Esophagus (tissue), 2 donors: ENCODE data around the gene TSPAN8. TPM values are rescaled to one million over a fixed set of nuclear protein-coding genes. Genes with fewer than 3 reads are reported as not detected.
"Not testable (repeated sequence)": the region's sequence is repeated elsewhere in the genome, so short reads cannot be mapped to it uniquely, and the experiment has no call there.

Experiments used
- H3K27ac ChIP-seq, 2 donors: one replicate each; pipeline ENCODE4 v1.5.1; 2013; ENCODE audit warnings: low read depth in 2 of 2, mild to moderate bottlenecking in 2 of 2, inconsistent platforms in 1 of 2, low read length in 1 of 2, moderate library complexity in 1 of 2
- H3K27me3 ChIP-seq, 2 donors: one replicate each; pipeline ENCODE4 v1.6.1; 2013; ENCODE audit warnings: low read length in 2 of 2, control low read depth in 1 of 2, mild to moderate bottlenecking in 1 of 2; ENCODE audit not compliant: insufficient read depth in 2 of 2, control insufficient read depth in 1 of 2
- H3K36me3 ChIP-seq, 2 donors: one replicate each; pipeline ENCODE4 v1.6.1; 2013; ENCODE audit warnings: low read length in 1 of 2; ENCODE audit not compliant: control insufficient read depth in 2 of 2, insufficient read depth in 2 of 2
- H3K4me1 ChIP-seq, 2 donors: one replicate each; pipeline ENCODE4 v1.6.1; 2013; ENCODE audit warnings: low read length in 1 of 2; ENCODE audit not compliant: control insufficient read depth in 2 of 2, insufficient read depth in 2 of 2
- H3K4me3 ChIP-seq, 2 donors: one replicate each; pipeline ENCODE4 v1.5.1; 2013; ENCODE audit warnings: low read length in 2 of 2, mild to moderate bottlenecking in 2 of 2, low read depth in 1 of 2, moderate library complexity in 1 of 2
- H3K9me3 ChIP-seq, 2 donors: one replicate each; pipeline ENCODE4 v1.6.1; 2013; ENCODE audit warnings: mild to moderate bottlenecking in 2 of 2, low read depth in 1 of 2, low read length in 1 of 2, moderate library complexity in 1 of 2; ENCODE audit not compliant: control insufficient read depth in 2 of 2, insufficient read depth in 1 of 2
- WGBS, 2 donors: extraction: QIAGEN DNeasy Blood & Tissue Kit; methylation state at CpG; one replicate each; pipeline ENCODE4 v1.1.7; 2013; 5-methylcytosine and 5-hydroxymethylcytosine counted together
- polyA plus RNA-seq, 2 donors: library from polyadenylated mRNA; stranded (reverse); fragments of 200-250 nt; gene quantifications; one replicate each; pipeline ENCODE4 v1.2.3, GENCODE V29; 2013
- donor health status: healthy with polysubstance abuse.
- donor health status: Bipolar disorder and iron deficiency.

The TSPAN8 gene
- polyA plus RNA-seq, 2 donors: 0.78 to 2.2 TPM

GRCh38 chr12:71166280-71166679 lies 8.5 kb upstream of the TSPAN8 start:
- no peaks in the 10 kb centered on the region for H3K4me1 ChIP-seq
- no peak overlapping the region for H3K4me3 ChIP-seq

GRCh38 chr12:71165780-71166179 lies 8.0 kb upstream of the TSPAN8 start:
- H3K27ac ChIP-seq: not testable (repeated sequence)

More at GRCh38 chr12:71166280-71166679, 8.5 kb upstream of the TSPAN8 start:
- no peaks in the 10 kb centered on the region for H3K36me3 ChIP-seq
- no peak overlapping the region for H3K27ac ChIP-seq
- 96 to 98% methylated on average over 22 to 34 of the region's 34 CpGs for WGBS, 2 donors
- no peaks in the 10 kb centered on the region for H3K27me3 ChIP-seq
- no peaks in the 10 kb centered on the region for H3K9me3 ChIP-seq

GRCh38 chr12:71164568-71165197 lies 6.9 kb upstream of the TSPAN8 start:
- Histone ChIP-seq H3K4me1 (no peaks in the 10 kb centered on the region), H3K27ac (no peak overlapping the region)
- 67 to 69% methylated on average over 5 of the region's 5 CpGs for WGBS, 2 donors

More at GRCh38 chr12:71165780-71166179, 8.0 kb upstream of the TSPAN8 start:
- not testable (repeated sequence) for H3K36me3 ChIP-seq, H3K4me1 ChIP-seq, H3K9me3 ChIP-seq, H3K4me3 ChIP-seq, H3K27me3 ChIP-seq
- 89 to 94% methylated on average over 5 of the region's 5 CpGs for WGBS, 2 donors

GRCh38 chr12:71164166-71164565 lies 6.4 kb upstream of the TSPAN8 start:
- Histone ChIP-seq H3K36me3 (no peaks in the 10 kb centered on the region), H3K9me3 (no peaks in the 10 kb centered on the region), H3K27me3 (no peaks in the 10 kb centered on the region), H3K4me3 (no peak overlapping the region), H3K27ac (no peak overlapping the region), H3K4me1 (no peaks in the 10 kb centered on the region)
- 47 to 53% methylated on average over 5 of the region's 5 CpGs for WGBS, 2 donors

More at GRCh38 chr12:71164568-71165197, 6.9 kb upstream of the TSPAN8 start:
- H3K36me3 ChIP-seq: no peaks in the 10 kb centered on the region
- no peaks in the 10 kb centered on the region for H3K9me3 ChIP-seq
- H3K27me3 ChIP-seq: no peaks in the 10 kb centered on the region
- no peak overlapping the region for H3K4me3 ChIP-seq

GRCh38 chr12:71162832-71163763 lies 5.3 kb upstream of the TSPAN8 start:
- H3K27me3 ChIP-seq: no peaks in the 10 kb centered on the region
- no peaks in the 10 kb centered on the region for H3K9me3 ChIP-seq
- no peak overlapping the region for H3K27ac ChIP-seq
- no peak overlapping the region for H3K4me3 ChIP-seq
- H3K36me3 ChIP-seq: no peaks in the 10 kb centered on the region
- WGBS, 2 donors: 57 to 65% methylated on average over 8 of the region's 8 CpGs
- no peaks in the 10 kb centered on the region for H3K4me1 ChIP-seq

- Histone ChIP-seq H3K27ac (no peak overlapping the region), H3K4me3 (no peak overlapping the region), H3K9me3 (no peaks in the 10 kb centered on the region), H3K27me3 (no peaks in the 10 kb centered on the region), H3K36me3 (no peaks in the 10 kb centered on the region), H3K4me1 (no peaks in the 10 kb centered on the region)
- WGBS, 2 donors: 53 to 66% methylated on average over 1 of the region's 1 CpG
Observed at GRCh38 chr12:71161591-71161990, 3.8 kb upstream of the TSPAN8 start.

- H3K36me3 ChIP-seq: no peaks in the 10 kb centered on the region
- WGBS, 2 donors: 59 to 65% methylated on average over 4 of the region's 4 CpGs
- H3K27ac ChIP-seq: no peak overlapping the region
- H3K4me3 ChIP-seq: no peak overlapping the region
- H3K4me1 ChIP-seq: no peaks in the 10 kb centered on the region
- H3K27me3 ChIP-seq: no peaks in the 10 kb centered on the region
- no peaks in the 10 kb centered on the region for H3K9me3 ChIP-seq
Observed at GRCh38 chr12:71160585-71160984, 2.8 kb upstream of the TSPAN8 start.

GRCh38 chr12:71159878-71160277 lies 2.1 kb upstream of the TSPAN8 start:
- H3K9me3 ChIP-seq: no peaks in the 10 kb centered on the region
- H3K4me1 ChIP-seq: no peaks in the 10 kb centered on the region
- no peak overlapping the region for H3K27ac ChIP-seq
- no peaks in the 10 kb centered on the region for H3K36me3 ChIP-seq
- no peaks in the 10 kb centered on the region for H3K27me3 ChIP-seq
- no peak overlapping the region for H3K4me3 ChIP-seq

GRCh38 chr12:71159264-71159663 lies 1.5 kb upstream of the TSPAN8 start:
- Histone ChIP-seq H3K4me3 (no peak overlapping the region), H3K27ac (no peak overlapping the region), H3K36me3 (no peaks in the 10 kb centered on the region), H3K4me1 (no peaks in the 10 kb centered on the region), H3K9me3 (no peaks in the 10 kb centered on the region), H3K27me3 (no peaks in the 10 kb centered on the region)
